H1 (cell line): Measurements from ENCODE around the gene CAPN11.

Source experiments
- CTCF ChIP-seq, 3 experiments: IDR thresholded peaks; 1 replicate in 2 of 3; 2 replicates in 1 of 3; pipeline versions ENCODE4 v1.5.1 to v1.6.1; 2011; ENCODE audit warnings: low read length in 3 of 3, mild to moderate bottlenecking in 3 of 3, inconsistent platforms in 2 of 3, low read depth in 1 of 3, moderate library complexity in 1 of 3; ENCODE audit not compliant: insufficient read depth in 1 of 3; ENCODE audit errors: control extremely low read depth in 1 of 3
- JUND ChIP-seq: IDR thresholded peaks from 2 replicates; pipeline ENCODE4 v1.6.1; 2011; ENCODE audit warnings: mild to moderate bottlenecking, improper control_type of control experiment, low read length
- KDM1A ChIP-seq: fragments of 200-600, 300-600 bp; sonication (generic); IDR thresholded peaks from 2 replicates; pipeline ENCODE4 v1.7.1; 2016; ENCODE audit warnings: mild to moderate bottlenecking, low read length, borderline replicate concordance
- RXRA ChIP-seq: IDR thresholded peaks from 2 replicates; pipeline ENCODE4 v1.6.1; 2011; ENCODE audit warnings: low read depth, mild to moderate bottlenecking, low read length, moderate library complexity; ENCODE audit not compliant: insufficient read depth

GRCh38 chr6:44116641-44117382 is 41.8 kb upstream of the CAPN11 start:
- TF ChIP-seq JUND = no peak
- TF ChIP-seq CTCF (IDR thresholded peaks at IDR 0.05; ENCODE audit: control extremely low read depth in 1 of 3, insufficient read depth in 1 of 3, low read depth in 1 of 3, low read length in 3 of 3) = no peak
- no peak for TF ChIP-seq RXRA
- TF ChIP-seq KDM1A = no peak
